ENCODE data around the gene TESK1.
"Not testable (repeated sequence)": the region's sequence is repeated elsewhere in the genome, so short reads cannot be mapped to it uniquely, and the experiment has no call there.

TESK1 gene

DNA sequence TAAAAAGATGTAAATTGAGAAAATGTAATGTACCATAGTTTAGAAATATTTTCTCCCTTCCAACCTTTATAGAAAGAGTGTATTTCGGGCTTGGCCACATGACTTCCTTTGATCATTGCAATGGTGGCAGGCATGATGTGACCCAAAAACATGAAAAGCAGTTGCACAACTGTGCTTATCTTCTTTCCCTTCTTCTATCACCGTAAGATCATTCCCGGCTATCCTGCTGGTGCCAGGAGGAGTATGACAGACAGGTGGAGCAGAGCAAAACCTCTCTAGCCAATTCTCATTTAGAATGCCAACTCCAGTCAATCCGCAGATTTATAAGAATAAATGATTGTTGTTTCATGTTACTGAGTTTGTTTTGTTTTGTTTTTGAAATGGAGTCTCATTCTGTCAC, 10.6 kb upstream of the TESK1 start:
- Histone ChIP-seq H3K4me1 (no peaks in the 10 kb centered on the region), H3K4me3 (no peak overlapping the region), H3K9me3 (peaks cover 5% of the 10 kb centered on the region), H3K36me3 (replicated peaks) (no peaks in the 10 kb centered on the region), H3K27me3 (ENCODE audit: low read depth) (no peaks in the 10 kb centered on the region)
- in situ Hi-C loops (cut with MboI; ENCODE audit: low sequenced_read_pairs) = no loop called here
- DNase-seq (ENCODE audit: low spot score in 2 of 2) = no peak

- H3K9me3 ChIP-seq; H3K4me3 ChIP-seq; in situ Hi-C loops (cut with MboI; ENCODE audit: low sequenced_read_pairs); H3K4me1 ChIP-seq; H3K36me3 ChIP-seq (replicated peaks); H3K27me3 ChIP-seq (ENCODE audit: low read depth); DNase-seq (ENCODE audit: low spot score in 2 of 2): not testable (repeated sequence)
Measured at GRCh38 chr9:35596907-35597306, 8.2 kb upstream of the TESK1 start.

- no peak for DNase-seq (ENCODE audit: low spot score in 2 of 2)
- in situ Hi-C loops (cut with MboI; ENCODE audit: low sequenced_read_pairs) = no loop called here
Measured at GRCh38 chr9:35598866-35599590, 6.0 kb upstream of the TESK1 start.

DNA sequence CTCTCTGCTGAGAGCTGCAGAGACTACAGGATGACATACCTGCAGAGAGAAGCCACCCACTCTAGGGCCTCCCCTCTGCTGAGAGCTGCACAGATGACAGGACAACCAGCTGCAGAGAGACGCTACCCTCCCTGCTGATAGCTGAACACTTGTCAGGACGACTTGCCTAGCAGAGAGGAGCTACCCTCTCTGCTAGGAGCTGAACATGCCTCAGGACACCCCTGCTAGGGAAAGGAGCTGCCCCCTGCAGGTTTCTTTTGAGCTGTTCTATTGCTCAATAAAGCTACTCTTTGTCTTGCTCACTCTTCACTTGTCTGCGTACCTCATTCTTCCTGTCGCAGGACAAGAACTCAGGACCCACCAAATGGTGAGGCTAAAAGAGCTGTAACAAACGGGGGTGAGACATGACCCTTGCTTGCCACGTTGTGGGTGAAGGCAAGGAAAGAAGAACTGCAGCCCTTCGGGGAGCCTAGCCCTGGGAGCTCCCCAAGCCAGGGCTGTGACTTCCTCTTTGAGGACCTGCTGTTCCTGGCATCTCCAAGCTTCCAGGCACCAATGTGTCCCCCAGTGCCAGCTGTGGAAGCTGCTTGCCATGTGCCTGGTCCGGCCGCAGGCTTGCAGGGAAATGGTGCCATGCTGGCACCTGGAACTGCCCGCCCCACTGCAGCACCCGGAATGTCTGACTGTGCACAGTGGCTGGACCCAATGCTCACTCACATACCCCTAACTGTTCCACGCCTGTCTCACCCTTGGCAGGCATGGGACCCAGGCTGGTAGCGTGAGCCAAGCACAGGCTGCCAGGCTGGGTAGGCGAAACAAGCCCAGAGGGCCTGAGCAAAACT, 5.1 kb upstream of the TESK1 start:
- no peaks in the 10 kb centered on the region for H3K27me3 ChIP-seq (ENCODE audit: low read depth)
- no peak overlapping the region for H3K4me3 ChIP-seq
- in situ Hi-C loops (cut with MboI; ENCODE audit: low sequenced_read_pairs) = no loop called here
- H3K9me3 ChIP-seq = no peaks in the 10 kb centered on the region; the same call in 1 of the 2 replicates
- H3K4me1 ChIP-seq = peaks cover 13% of the 10 kb centered on the region
- DNase-seq (ENCODE audit: low spot score in 2 of 2) = no peak
- H3K36me3 ChIP-seq (replicated peaks) = no peaks in the 10 kb centered on the region

More at GRCh38 chr9:35598866-35599590, 6.0 kb upstream of the TESK1 start:
- no peaks in the 10 kb centered on the region for H3K36me3 ChIP-seq (replicated peaks)
- peaks cover 6% of the 10 kb centered on the region; the same call in 1 of the 2 replicates for H3K4me1 ChIP-seq
- H3K27me3 ChIP-seq (ENCODE audit: low read depth) = no peaks in the 10 kb centered on the region
- H3K9me3 ChIP-seq = no peaks in the 10 kb centered on the region; the same call in 1 of the 2 replicates
- H3K4me3 ChIP-seq = no peak overlapping the region

- in situ Hi-C loops (cut with MboI; ENCODE audit: low sequenced_read_pairs) = no loop called here
- no peaks in the 10 kb centered on the region; the same call in 1 of the 2 replicates for H3K36me3 ChIP-seq (replicated peaks)
- H3K27me3 ChIP-seq (ENCODE audit: low read depth) = no peaks in the 10 kb centered on the region
- no peaks in the 10 kb centered on the region for H3K9me3 ChIP-seq
- H3K4me1 ChIP-seq = peaks cover 20% of the 10 kb centered on the region
- peak overlapping the region; percentile 23 for H3K4me3 ChIP-seq
- no peak for DNase-seq (ENCODE audit: low spot score in 2 of 2)
Measured at GRCh38 chr9:35603506-35603985, 1.5 kb upstream of the TESK1 start.

- Histone ChIP-seq H3K4me1 (peaks cover 20% of the 10 kb centered on the region), H3K36me3 (replicated peaks) (peaks cover 2% of the 10 kb centered on the region), H3K4me3 (peak overlapping the region; percentile 44), H3K27me3 (ENCODE audit: low read depth) (no peaks in the 10 kb centered on the region), H3K9me3 (no peaks in the 10 kb centered on the region)
- in situ Hi-C loops (cut with MboI; ENCODE audit: low sequenced_read_pairs) = no loop called here
- peak; percentile 97 to 99 for DNase-seq (ENCODE audit: low spot score in 2 of 2)
Measured at GRCh38 chr9:35603986-35604577, 980 bp upstream of the TESK1 start.

- Histone ChIP-seq H3K9me3 (no peaks in the 10 kb centered on the region), H3K4me3 (peak overlapping the region; percentile 54), H3K27me3 (ENCODE audit: low read depth) (no peaks in the 10 kb centered on the region), H3K36me3 (replicated peaks) (peaks cover 5% of the 10 kb centered on the region), H3K4me1 (peaks cover 20% of the 10 kb centered on the region)
- in situ Hi-C loops (cut with MboI; ENCODE audit: low sequenced_read_pairs) = no loop called here
- peak in 1 of 2 experiments; percentile 50 for DNase-seq (ENCODE audit: low spot score in 2 of 2)
Measured at GRCh38 chr9:35605351-35606137, 482 bp downstream of the TESK1 start.

DNA sequence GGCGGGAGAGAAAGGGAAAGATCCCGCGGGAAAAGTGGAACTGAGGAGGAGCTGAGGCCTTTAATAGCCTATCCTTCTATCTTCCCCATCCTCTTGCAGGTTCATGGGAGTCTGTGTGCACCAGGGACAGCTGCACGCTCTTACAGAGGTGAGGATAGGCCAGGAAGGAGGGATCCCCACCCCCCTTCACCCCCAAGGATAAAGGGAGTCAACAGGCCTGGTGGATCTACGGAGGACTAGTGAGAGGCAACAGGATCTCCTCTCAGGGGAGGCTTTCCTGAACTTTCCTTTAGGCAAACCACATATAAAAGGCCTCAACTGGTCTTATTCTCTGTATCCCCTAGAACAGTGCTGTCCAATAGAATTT, 1.1 kb downstream of the TESK1 start:
- Histone ChIP-seq H3K4me3 (peak overlapping the region; percentile 54), H3K27me3 (ENCODE audit: low read depth) (no peaks in the 10 kb centered on the region), H3K9me3 (no peaks in the 10 kb centered on the region), H3K36me3 (replicated peaks) (peaks cover 5% of the 10 kb centered on the region), H3K4me1 (peaks cover 20% of the 10 kb centered on the region)
- peak in 1 of 2 experiments; percentile 26 for DNase-seq (ENCODE audit: low spot score in 2 of 2)
- in situ Hi-C loops (cut with MboI; ENCODE audit: low sequenced_read_pairs) = no loop called here

DNA sequence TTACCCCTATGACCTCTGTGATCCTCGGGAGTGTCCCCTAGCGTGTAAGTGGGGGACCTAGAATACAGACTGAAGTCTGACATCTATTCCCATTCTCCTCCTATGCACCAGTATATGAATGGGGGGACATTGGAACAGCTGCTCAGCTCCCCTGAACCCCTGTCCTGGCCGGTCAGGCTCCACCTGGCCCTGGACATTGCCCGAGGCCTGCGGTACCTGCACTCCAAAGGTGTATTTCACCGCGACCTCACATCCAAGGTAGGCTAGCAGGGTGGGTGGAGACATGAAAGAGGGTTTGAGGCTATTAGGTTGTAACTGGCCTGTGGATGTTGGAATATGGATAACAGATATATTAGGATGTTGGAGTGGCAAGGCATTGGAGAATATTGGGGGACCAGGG, 1.7 kb downstream of the TESK1 start:
- H3K4me3 ChIP-seq = no peak overlapping the region
- no peaks in the 10 kb centered on the region for H3K27me3 ChIP-seq (ENCODE audit: low read depth)
- no peak for DNase-seq (ENCODE audit: low spot score in 2 of 2)
- in situ Hi-C loops (cut with MboI; ENCODE audit: low sequenced_read_pairs) = no loop called here
- peaks cover 5% of the 10 kb centered on the region for H3K36me3 ChIP-seq (replicated peaks)
- H3K4me1 ChIP-seq = peaks cover 20% of the 10 kb centered on the region
- no peaks in the 10 kb centered on the region for H3K9me3 ChIP-seq

- Histone ChIP-seq H3K4me1 (peaks cover 19% of the 10 kb centered on the region), H3K4me3 (no peak overlapping the region), H3K27me3 (ENCODE audit: low read depth) (peaks cover under 1% of the 10 kb centered on the region; the same call in 1 of the 2 replicates), H3K9me3 (no peaks in the 10 kb centered on the region), H3K36me3 (replicated peaks) (peaks cover 5% of the 10 kb centered on the region)
- in situ Hi-C loops (cut with MboI; ENCODE audit: low sequenced_read_pairs) = no loop called here
- no peak for DNase-seq (ENCODE audit: low spot score in 2 of 2)
Measured at GRCh38 chr9:35608221-35608620, 3.2 kb downstream of the TESK1 start.

DNA sequence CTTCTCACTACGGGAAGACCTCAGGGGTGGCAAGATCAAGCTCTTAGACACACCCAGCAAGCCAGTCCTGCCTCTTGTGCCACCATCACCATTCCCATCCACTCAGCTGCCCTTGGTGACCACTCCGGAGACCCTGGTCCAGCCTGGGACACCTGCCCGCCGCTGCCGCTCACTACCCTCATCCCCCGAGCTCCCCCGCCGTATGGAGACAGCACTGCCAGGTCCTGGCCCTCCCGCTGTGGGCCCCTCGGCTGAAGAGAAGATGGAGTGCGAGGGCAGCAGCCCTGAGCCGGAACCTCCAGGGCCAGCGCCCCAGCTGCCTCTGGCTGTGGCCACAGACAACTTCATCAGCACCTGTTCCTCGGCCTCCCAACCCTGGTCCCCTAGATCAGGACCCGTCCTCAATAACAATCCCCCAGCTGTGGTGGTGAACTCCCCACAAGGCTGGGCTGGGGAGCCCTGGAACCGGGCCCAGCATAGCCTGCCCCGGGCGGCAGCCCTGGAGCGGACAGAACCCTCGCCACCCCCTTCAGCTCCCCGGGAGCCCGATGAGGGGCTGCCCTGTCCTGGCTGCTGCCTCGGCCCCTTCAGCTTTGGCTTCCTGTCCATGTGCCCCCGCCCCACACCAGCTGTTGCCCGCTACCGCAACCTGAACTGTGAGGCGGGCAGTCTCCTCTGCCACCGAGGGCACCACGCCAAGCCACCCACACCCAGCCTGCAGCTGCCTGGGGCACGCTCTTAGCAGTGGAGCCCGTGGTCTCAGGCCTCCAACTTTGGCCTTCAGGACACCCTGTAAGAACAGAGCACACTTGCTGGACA, 4.1 kb downstream of the TESK1 start:
- Histone ChIP-seq H3K4me1 (peaks cover 14% of the 10 kb centered on the region), H3K9me3 (no peaks in the 10 kb centered on the region), H3K27me3 (ENCODE audit: low read depth) (peaks cover 5% of the 10 kb centered on the region; the same call in 1 of the 2 replicates), H3K36me3 (replicated peaks) (peaks cover 5% of the 10 kb centered on the region), H3K4me3 (no peak overlapping the region)
- in situ Hi-C loops (cut with MboI; ENCODE audit: low sequenced_read_pairs) = no loop called here
- DNase-seq (ENCODE audit: low spot score in 2 of 2) = no peak

DNA sequence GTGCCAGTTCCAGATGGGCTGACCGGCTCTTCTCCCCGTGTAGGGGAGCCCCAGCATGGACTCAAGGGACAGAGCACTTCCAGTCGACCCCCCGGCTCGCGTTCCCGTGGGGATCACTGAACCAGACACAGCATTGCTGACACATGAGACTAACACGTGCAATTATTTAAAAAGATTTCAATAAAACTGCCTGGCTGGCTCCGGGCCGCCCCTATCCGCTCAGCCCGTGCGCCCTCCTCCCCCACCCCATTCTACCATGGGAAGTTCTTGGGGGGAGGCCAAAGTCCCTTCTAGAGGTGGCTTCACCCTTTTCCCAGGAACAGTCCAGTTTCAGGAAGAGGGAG, 4.7 kb downstream of the TESK1 start:
- Histone ChIP-seq H3K27me3 (ENCODE audit: low read depth) (peaks cover 7% of the 10 kb centered on the region; the same call in 1 of the 2 replicates), H3K4me1 (peaks cover 8% of the 10 kb centered on the region), H3K36me3 (replicated peaks) (peaks cover 5% of the 10 kb centered on the region), H3K4me3 (no peak overlapping the region), H3K9me3 (no peaks in the 10 kb centered on the region)
- DNase-seq (ENCODE audit: low spot score in 2 of 2) = no peak
- in situ Hi-C loops (cut with MboI; ENCODE audit: low sequenced_read_pairs) = no loop called here

All from HAP-1 (cell line).